GM23248 (cell line): Measurements from ENCODE around the gene UCK2.

Experiments
- EZH2 ChIP-seq: fragments of 200-600 bp; sonication (generic); IDR thresholded peaks from 2 replicates; pipeline ENCODE4 v1.6.1; 2018; ENCODE audit warnings: antibody characterized with exemption, mild to moderate bottlenecking; ENCODE audit not compliant: insufficient read depth, poor library complexity, severe bottlenecking
- EZH2phosphoT487 ChIP-seq: fragments of 200-600 bp; sonication (generic); IDR thresholded peaks from 2 replicates; pipeline ENCODE4 v1.6.1; 2018; ENCODE audit warnings: antibody characterized with exemption, moderate library complexity, mild to moderate bottlenecking, low read depth; ENCODE audit not compliant: insufficient read depth

DNA sequence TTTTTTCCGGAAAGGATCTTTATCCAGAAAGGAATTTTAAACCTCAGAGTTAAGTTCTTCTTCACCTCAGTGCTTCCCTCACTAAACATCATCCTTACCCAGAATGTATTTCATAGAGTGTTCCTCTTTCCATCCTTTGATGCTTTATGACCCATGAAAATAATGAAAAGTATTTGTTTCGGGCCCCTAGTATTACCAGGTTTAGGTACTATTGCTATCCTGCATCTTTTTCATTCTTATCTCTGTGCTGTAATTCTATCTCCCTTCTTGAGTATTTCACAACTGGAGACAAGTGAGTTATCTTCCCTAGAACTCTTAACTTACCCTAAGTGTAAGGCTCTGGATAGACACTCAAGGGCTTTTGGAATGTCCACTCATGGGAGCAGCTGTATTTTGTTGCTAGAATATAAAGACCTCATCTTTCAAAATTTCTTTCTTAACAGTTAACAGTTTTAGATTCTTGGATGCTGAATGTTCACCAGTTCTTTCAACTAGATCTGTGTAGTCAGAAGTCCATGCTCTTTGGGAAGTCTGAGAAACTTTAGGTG, 26.2 kb downstream of the UCK2 start:
- TF ChIP-seq EZH2phosphoT487 = no peak
- no peak for TF ChIP-seq EZH2
